NCI-H748 treated with DMSO at 0.1 percent for 48 hours (cell line): Measurements from ENCODE around the gene MCRIP2.
"Not testable (repeated sequence)": the region's sequence is repeated elsewhere in the genome, so short reads cannot be mapped to it uniquely, and the experiment has no call there.

Experiments used
- DNase-seq: peaks from one replicate; lab custom pipeline; 2025; lab: John Stamatoyannopoulos, UW

MCRIP2 gene

GRCh38 chr16:681746-682427 lies 40.3 kb downstream of the MCRIP2 start:
- DNase-seq = no peak

DNA sequence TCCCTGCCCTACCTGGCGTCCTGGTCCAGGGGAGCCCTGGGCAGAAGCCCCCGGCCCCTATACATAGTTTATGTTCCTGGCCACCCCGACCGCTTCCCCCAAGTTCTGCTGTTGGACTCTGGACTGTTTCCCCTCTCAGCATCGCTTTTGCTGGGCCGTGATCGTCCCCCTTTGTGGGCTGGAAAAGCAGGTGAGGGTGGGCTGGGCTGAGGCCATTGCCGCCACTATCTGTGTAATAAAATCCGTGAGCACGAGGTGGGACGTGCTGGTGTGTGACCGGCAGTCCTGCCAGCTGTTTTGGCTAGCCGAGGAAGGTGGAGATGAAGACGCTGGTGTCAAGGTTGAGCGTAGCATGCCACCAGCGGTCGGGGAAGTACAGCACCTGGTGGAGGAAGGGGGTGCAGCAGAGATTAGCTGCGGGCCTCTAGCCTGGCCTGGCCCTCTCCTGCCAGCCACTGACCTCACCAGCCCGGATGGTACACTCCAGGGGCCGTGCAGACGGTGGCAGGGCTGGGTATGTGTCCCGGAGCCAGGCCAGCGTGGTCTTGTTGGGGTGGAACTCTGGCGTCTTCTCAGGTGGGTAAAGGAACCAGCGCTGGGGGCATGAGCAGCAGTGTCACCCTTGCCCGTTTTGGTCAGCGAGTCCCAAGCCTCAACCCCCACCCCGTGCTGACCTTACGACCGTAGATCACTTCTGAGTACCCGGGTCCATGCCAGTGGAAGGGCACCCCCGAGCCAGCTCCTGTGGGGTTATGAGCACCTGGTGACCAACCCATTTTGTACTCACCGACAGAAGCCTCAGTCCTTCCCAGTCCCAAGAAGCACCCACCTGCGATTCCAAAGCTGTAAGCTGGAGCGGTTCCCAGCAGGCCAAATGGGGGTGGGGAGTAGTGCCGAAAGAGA lies 41.1 kb downstream of the MCRIP2 start:
- DNase-seq = no peak

DNA sequence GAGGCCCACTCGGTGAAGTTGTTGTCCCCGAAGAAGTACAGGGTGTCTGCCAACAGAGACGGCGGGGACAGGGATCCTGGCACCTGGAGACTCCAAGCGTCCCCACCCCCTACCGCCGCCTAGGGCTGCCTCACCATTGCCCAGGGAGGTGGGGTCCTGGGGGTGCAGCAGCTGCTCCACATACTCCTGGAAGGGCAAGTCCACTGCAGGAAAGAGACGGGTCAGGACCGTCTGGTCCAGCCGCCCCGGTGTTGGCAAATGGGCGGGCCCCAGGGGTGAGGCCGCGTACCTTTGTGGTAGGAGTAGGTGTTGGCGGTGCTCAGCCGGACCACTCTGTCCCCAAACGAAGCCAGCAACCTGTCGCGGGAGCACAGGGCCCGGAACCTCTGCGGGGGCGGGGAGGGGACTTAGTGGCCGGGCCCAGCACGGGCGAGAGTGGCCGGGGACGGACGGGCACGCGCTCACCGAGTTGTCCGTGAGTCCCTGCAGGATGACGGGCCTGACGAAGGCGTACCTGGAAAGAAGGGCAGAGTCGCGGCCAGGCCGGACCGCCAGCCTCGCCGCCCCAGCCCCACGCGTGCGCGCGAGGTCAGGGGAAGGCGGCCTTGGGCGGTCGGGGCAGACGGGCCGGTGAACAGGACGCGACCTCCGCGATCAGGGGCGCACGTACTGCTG lies 41.9 kb downstream of the MCRIP2 start:
- no peak for DNase-seq

DNA sequence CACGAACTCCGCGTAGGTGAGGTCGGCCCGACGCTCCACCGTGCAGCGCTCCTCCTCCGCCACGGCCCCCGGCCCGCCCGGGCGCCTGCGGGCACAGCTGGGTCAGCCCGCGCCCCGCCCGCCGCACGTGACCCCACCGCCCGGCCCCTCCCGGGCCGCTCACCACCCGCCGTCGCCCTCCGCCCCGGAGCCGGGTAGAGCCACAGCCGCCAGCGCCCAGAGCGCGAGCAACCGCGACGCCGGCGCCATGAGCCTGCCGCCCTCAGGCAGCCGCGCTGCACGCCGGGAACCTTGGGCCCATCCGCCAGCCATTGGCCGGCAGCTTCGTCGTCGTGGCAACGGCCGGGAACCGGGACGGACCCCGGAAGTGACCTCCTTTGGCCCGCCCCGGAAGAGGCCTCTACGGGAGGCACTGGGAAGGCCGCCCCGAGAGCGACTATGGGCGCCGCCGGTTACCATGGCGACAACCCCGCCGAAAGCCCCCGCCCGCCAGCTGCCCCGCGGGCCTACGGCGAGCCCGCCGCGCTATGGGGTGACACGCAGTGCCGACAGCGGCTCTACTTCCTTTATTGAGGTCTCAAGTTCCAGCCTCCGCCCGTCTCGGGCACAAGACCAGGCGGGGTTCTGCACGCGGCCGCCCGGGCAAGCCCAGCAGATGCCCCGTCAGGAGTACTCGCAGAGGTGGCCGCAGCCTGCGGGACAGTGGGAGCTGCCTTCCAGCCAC lies 42.6 kb downstream of the MCRIP2 start, which contains the start of gene JMJD8:
TSS of gene JMJD8 (minus strand) at position 264 of the 724 bp plus-strand sequence. CDS start at position 249, 15 bp downstream.
- DNase-seq = peak; percentile 72

GRCh38 chr16:684961-685696 lies 43.5 kb downstream of the MCRIP2 start:
- no peak for DNase-seq

DNA sequence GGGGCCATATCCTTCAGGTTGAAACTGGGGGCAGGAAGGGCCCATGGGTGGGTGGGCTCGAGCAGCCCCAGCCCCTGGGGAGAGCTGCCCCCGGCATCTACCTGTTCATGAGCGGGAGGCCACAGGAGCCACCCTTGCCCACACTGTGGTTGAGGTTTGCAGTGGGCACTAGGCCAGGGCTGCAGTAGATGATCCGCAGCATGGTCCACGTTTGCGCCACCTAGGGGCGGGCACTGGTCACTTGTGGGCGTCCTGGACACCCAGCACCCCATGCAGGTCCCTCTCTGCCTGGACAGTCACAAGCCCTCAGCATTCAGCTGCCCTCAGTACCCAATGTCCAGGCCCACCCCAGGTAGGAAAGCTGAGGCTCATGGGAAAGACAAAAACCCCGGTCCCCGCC lies 44.3 kb downstream of the MCRIP2 start:
- peak; percentile 4 for DNase-seq

GRCh38 chr16:686459-687260 lies 45.0 kb downstream of the MCRIP2 start:
- no peak for DNase-seq

DNA sequence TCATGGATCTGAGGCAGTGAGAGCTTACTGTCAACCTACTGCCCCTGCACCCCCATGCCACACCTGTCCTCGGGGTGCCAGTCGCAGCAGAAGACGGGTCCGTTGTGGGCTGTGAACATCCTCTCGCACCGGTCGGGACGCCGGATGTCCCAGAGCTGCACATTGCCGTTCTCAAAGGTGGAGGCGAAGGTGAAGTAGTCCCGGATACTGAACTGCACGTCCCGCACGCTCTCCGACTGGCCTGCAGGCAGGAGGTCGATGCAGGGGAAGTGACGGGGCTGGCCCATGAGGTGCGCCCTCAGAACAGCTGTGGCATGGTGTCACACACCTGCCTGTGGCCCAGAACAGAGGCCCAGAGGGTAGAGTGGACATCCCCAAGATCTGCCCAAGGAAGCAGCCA lies 45.9 kb downstream of the MCRIP2 start:
- DNase-seq = no peak

DNA sequence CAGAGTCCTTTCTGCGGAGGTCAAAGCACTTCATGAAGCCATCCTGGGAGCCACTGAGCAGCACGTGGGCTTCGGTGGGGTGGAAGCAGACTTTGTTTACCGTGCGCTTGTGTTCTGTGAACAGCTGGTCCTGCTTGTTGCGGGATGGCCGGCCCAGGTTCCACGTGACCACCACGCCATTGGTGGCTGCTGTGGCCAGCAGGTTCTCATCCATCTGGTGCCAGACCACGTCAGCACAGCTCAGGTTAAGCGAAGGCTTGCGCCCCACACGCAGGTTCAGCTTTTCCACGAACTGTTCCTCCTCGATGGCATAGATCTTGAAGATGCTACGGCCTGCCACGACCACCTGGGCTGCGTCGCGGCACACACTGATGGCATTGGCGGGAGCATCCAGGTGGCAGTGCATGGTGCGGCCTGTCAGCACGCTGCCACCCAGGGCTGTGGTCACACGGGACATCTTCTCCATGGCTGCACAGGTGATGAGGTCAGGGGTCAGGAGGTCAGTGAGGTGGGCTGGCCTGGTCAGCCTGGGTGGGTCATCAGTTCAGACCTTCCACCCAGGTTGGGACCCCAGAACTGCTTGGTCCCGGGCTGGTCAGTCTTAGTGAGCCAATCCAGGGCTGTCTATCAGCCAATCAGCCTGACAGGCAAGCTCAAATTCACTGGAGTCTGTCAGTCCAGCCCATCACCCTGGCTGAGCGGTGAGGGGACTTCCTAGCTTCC lies 47.7 kb downstream of the MCRIP2 start:
- no peak for DNase-seq

DNA sequence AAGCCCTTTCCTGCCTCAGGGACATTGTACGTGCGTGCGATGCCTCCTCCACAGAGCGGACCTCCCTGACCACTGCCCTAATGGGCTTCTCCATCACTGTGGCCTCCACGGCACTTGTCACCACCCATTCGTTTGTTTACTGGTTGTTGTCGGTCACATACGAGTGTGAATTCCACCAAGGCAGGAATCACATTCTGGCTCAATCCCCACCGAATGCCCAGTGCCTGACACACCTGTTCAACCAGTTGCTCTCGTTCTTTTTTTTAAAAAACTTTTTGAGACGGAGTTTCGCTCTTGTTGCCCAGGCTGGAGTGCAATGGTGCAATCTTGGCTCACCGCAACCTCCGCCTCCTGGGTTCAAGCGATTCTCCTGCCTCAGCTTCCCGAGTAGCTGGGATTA lies 49.6 kb downstream of the MCRIP2 start:
- not testable (repeated sequence) for DNase-seq

- no peak for DNase-seq
Observed at GRCh38 chr16:692356-693108, 50.9 kb downstream of the MCRIP2 start.

GRCh38 chr16:693364-693763 lies 51.7 kb downstream of the MCRIP2 start:
- no peak for DNase-seq

DNA sequence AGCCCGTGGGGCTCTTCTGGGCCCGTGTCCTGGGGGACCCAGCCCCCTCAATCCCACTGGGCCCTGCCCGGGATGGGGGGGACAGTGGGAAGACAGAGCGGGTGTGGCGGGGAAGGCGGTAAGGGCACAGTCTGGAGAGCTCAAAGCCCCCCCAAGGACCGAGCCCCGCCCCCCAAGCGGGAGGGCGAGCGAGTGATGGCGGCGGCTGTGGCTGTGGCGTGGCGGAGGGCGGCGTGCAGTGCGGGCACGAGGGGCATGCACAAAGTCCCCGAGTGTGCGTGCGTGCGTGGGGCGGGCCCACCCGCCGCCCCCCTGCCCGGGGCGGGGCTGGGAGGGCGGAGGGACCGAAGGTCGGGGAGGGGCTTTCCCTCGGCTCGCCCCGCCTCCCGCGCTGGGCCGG lies 52.1 kb downstream of the MCRIP2 start:
- DNase-seq = no peak

GRCh38 chr16:694187-694862 lies 52.7 kb downstream of the MCRIP2 start:
- DNase-seq = no peak

GRCh38 chr16:694863-695354 lies 53.3 kb downstream of the MCRIP2 start:
- no peak for DNase-seq

DNA sequence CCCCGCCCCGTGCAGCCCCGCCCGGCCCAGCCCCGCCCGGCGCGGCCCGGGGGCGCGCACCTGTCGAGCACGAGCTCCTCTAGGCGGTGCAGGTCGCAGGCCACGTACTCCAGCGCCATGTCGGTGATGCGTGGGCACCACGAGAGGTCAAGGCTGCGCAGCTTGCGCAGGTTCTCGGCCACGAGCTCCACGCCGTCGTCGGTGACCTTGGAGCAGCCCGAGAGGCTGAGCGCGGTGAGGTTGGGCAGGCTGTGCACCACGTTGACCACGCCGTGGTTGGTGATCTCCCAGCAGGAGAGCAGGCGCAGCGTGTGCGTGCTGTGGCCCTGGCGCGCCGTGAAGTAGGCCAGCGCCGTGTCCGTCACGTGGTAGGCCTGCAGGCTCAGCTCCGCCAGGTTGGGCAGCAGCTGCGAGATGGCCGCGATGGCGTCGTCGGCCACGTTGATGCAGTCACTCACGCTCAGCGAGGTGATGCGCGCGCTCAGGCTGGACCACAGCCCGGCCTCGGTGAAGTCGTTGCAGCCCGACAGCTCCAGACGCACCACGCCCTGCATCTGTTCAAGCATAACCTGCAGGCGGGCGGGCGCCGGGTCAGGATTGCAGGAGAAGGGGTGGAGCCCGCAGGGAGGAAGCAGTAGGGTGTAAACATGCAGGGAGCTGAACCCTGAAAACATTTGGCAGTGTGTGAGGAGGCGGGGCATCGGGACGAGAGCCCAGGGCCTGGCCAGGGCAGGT lies 53.9 kb downstream of the MCRIP2 start:
- DNase-seq = peak; percentile 83
